ENCODE results near the gene GAL3ST2.

Gene GAL3ST2

GRCh38 chr2:241746084-241746483, 30.5 kb upstream of the GAL3ST2 start:
- TF ChIP-seq, protein P1, sequence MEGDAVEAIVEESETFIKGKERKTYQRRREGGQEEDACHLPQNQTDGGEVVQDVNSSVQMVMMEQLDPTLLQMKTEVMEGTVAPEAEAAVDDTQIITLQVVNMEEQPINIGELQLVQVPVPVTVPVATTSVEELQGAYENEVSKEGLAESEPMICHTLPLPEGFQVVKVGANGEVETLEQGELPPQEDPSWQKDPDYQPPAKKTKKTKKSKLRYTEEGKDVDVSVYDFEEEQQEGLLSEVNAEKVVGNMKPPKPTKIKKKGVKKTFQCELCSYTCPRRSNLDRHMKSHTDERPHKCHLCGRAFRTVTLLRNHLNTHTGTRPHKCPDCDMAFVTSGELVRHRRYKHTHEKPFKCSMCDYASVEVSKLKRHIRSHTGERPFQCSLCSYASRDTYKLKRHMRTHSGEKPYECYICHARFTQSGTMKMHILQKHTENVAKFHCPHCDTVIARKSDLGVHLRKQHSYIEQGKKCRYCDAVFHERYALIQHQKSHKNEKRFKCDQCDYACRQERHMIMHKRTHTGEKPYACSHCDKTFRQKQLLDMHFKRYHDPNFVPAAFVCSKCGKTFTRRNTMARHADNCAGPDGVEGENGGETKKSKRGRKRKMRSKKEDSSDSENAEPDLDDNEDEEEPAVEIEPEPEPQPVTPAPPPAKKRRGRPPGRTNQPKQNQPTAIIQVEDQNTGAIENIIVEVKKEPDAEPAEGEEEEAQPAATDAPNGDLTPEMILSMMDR (IDR thresholded peaks at IDR 0.05; ENCODE audit: extremely low read depth, insufficient read depth, missing control alignments) = no peak
- in situ Hi-C loops (cut with MboI; ENCODE audit: low pct_unique_long_range_greater_than_20kb, low sequenced_read_pairs, unreplicated experiment) = no loop called here
- DNase-seq (ENCODE audit: low spot score) = no peak

- DNase-seq (ENCODE audit: low spot score) = no peak
- TF ChIP-seq, protein P1 (IDR thresholded peaks at IDR 0.05; ENCODE audit: extremely low read depth, insufficient read depth, missing control alignments) = no peak
- in situ Hi-C loops (cut with MboI; ENCODE audit: low pct_unique_long_range_greater_than_20kb, low sequenced_read_pairs, unreplicated experiment) = no loop called here
Observed at GRCh38 chr2:241748468-241749256, 28.0 kb upstream of the GAL3ST2 start.

DNA sequence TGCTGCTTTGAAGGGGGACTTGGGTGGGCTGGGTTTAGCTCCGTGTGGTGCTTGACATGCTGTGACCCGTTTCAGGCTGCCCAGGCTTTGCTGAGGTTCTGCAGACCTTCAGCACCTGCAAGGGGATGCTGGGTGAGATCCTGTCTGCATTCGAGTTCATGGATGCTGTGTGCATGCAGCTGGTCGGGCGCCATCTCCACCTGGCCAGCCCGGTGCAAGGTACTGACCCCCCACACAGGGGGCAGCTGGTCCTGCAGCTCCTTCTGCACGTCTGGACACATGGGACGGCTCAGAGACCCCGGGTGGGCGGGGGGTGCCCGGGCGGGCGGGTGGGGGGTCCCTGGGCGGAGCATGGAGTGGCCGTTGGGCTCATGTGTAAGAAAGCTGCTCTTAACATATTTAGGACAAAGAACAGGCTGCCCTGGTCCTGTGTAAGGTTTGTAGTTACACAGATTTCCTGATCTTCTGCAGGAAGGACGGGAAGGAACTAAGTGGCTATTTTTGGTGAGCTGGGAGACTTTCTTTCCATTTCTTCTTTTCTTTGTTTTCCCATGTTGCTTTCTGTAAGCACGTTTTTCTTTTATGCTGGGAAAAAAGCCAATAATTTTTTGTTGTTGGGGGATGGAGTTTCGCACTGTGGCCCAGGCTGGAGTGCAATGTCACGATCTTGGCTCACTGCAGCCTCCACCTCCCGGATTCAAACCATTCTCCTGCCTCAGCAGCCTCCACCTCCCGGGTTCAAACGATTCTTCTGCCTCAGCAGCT, 26.4 kb upstream of the GAL3ST2 start:
- in situ Hi-C loops (cut with MboI; ENCODE audit: low pct_unique_long_range_greater_than_20kb, low sequenced_read_pairs, unreplicated experiment) = no loop called here
- DNase-seq (ENCODE audit: low spot score) = no peak
- TF ChIP-seq, protein P1 (IDR thresholded peaks at IDR 0.05; ENCODE audit: extremely low read depth, insufficient read depth, missing control alignments) = no peak

DNA sequence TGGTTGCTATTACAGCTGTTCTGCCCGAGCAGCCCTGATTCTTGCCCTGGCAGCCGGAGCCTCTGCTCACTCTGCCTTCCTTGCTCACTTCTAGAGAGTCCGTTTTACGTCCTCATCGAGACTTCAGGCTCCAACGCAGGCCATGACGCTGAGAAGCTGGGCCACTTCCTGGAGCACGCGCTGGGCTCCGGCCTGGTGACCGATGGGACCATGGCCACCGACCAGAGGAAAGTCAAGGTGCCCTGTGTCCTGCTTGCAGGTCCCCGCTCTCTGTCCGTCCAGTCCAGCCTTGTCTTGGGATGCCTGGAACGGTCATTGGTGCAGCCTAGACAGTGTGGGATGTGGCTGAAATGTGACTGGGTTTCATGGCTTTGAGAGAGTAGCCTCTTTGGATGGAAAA, 25.5 kb upstream of the GAL3ST2 start:
- TF ChIP-seq, protein P1 (IDR thresholded peaks at IDR 0.05; ENCODE audit: extremely low read depth, insufficient read depth, missing control alignments) = no peak
- in situ Hi-C loops (cut with MboI; ENCODE audit: low pct_unique_long_range_greater_than_20kb, low sequenced_read_pairs, unreplicated experiment) = no loop called here
- DNase-seq (ENCODE audit: low spot score) = no peak

DNA sequence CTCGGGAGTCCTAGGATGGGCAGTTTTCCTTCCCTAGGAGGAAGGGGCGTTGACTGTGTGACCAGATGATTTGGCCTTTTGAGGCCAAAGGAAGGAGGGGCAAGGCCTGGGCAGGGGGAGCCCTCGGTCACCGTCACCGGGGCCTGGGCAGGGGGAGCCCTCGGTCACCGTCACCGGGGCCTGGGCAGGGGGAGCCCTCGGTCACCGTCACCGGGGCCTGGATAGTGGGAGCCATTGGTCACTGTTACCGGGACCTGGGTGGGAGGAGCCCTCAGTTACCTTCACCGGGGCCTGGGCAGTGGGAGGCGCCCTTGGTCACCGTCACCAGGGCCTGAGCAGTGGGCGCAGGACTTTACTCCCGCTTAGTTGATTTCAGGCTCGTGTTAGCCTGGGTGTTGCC, 24.8 kb upstream of the GAL3ST2 start:
- TF ChIP-seq, protein P1 (IDR thresholded peaks at IDR 0.05; ENCODE audit: extremely low read depth, insufficient read depth, missing control alignments) = no peak
- DNase-seq (ENCODE audit: low spot score) = no peak
- in situ Hi-C loops (cut with MboI; ENCODE audit: low pct_unique_long_range_greater_than_20kb, low sequenced_read_pairs, unreplicated experiment) = no loop called here

- TF ChIP-seq, protein P1 (IDR thresholded peaks at IDR 0.05; ENCODE audit: extremely low read depth, insufficient read depth, missing control alignments) = no peak
- DNase-seq (ENCODE audit: low spot score) = no peak
- in situ Hi-C loops (cut with MboI; ENCODE audit: low pct_unique_long_range_greater_than_20kb, low sequenced_read_pairs, unreplicated experiment) = no loop called here
Observed at GRCh38 chr2:241752253-241752652, 24.4 kb upstream of the GAL3ST2 start.

All from GM13977 (cell line).